ENCODE measurements around the gene SLC6A8.

The SLC6A8 gene

DNA sequence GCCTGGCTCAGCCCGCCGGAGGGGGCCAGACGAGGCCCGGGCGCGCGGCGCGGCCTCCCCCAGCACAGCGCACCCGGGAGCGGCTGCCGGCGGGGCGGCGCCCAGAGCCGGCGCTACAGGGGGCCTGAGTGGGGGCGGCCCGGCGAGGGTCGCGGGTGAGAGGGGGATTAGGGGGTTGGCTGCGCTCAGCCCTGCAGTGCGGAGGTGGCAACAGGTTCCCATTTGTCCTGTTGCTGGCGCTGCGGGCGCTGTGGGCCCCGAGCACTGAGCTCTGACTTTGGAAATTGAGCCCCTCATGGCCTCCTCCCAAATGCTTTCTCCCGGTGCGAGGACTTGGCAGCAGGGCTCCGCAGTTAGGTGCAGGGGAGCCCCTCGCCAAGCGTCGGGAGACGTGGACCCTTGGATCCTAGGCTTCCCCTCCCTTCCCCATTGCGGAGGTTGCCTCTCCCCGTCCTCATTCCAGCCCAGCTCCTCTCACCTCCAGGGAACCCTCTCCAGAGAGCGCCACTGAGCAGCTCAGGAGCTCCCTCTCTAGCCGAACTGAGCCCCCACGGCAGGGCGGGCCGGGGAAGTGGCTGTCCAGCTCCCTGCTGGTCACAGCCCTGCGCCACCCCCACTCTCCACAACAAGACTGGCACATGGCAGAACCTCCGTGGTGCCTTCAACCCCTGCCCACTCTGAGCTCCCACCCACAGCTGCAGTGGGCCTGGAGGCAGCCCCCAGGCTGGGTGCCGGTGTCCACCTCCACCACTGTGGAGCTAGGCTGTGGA lies 43.2 kb upstream of the SLC6A8 start:
- Histone ChIP-seq H3K27ac (no peak overlapping the region), H3K27me3 (replicated peaks) (peaks cover 47% of the 10 kb centered on the region), H3K4me3 (ENCODE audit: low read depth, low read length) (no peak overlapping the region), H3K36me3 (replicated peaks) (no peaks in the 10 kb centered on the region)
- DNase-seq: no peak
- TF ChIP-seq, protein P1, sequence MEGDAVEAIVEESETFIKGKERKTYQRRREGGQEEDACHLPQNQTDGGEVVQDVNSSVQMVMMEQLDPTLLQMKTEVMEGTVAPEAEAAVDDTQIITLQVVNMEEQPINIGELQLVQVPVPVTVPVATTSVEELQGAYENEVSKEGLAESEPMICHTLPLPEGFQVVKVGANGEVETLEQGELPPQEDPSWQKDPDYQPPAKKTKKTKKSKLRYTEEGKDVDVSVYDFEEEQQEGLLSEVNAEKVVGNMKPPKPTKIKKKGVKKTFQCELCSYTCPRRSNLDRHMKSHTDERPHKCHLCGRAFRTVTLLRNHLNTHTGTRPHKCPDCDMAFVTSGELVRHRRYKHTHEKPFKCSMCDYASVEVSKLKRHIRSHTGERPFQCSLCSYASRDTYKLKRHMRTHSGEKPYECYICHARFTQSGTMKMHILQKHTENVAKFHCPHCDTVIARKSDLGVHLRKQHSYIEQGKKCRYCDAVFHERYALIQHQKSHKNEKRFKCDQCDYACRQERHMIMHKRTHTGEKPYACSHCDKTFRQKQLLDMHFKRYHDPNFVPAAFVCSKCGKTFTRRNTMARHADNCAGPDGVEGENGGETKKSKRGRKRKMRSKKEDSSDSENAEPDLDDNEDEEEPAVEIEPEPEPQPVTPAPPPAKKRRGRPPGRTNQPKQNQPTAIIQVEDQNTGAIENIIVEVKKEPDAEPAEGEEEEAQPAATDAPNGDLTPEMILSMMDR (IDR thresholded peaks at IDR 0.05; ENCODE audit: low read depth, low read length, missing control alignments): peak; percentile 3
- in situ Hi-C loops (cut with HindIII; ENCODE audit: low pct_ligation_motif_present, low sequenced_read_pairs): no loop called here

DNA sequence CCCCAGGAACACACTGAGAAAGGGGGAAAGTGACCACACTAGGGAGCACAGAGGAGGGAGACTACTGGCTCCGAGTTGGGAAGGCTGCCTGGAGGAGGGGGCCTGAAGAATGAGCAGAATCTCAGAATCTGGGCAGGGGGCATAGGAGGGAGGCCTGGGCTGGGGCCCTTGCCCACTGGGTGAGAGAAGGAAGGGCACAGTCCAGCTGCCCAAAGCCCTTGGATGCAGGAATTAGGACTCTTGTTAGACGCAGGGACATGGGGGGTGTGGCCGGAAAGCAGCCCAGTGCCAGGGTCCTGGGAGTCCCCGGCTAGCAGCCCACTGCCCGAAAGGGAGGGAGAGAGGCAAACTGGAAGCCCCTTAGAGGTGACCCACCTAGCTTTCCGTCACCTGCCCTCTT lies 42.6 kb upstream of the SLC6A8 start:
- Histone ChIP-seq H3K27ac (no peak overlapping the region), H3K27me3 (replicated peaks) (peaks cover 47% of the 10 kb centered on the region), H3K4me3 (ENCODE audit: low read depth, low read length) (no peak overlapping the region), H3K36me3 (replicated peaks) (no peaks in the 10 kb centered on the region)
- in situ Hi-C loops (cut with HindIII; ENCODE audit: low pct_ligation_motif_present, low sequenced_read_pairs): no loop called here
- no peak for DNase-seq
- TF ChIP-seq, protein P1 (IDR thresholded peaks at IDR 0.05; ENCODE audit: low read depth, low read length, missing control alignments): no peak

DNA sequence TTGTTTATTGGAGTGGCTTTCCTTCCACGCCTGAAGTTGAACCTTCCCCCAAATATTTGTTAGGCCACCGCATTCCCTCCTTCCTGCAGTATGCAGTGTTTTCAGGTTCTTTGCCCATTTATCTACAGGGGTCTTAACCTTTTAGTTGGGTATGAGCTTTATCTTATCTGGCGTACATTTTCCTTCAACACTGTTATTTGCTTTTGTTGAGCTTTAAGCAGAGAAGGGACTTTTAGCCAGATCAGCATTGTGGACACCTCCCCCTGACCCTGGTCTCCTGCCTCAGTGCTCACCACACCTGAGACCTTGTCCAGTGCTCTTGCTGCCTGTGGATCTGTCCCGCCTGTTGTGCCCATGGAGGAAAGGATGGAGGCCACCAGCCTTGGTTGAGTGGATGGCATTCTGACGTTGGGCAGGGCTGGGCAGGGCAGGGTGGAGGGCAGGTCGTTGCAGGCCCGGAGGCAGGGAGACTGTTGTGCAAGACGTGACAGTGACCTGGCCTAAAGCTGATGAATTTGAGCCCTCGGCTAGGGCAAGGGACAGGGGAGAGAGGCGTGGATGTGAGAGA lies 41.7 kb upstream of the SLC6A8 start:
- peaks cover 47% of the 10 kb centered on the region for H3K27me3 ChIP-seq (replicated peaks)
- in situ Hi-C loops (cut with HindIII; ENCODE audit: low pct_ligation_motif_present, low sequenced_read_pairs): no loop called here
- H3K36me3 ChIP-seq (replicated peaks): no peaks in the 10 kb centered on the region
- TF ChIP-seq, protein P1 (IDR thresholded peaks at IDR 0.05; ENCODE audit: low read depth, low read length, missing control alignments): no peak
- no peak overlapping the region for H3K4me3 ChIP-seq (ENCODE audit: low read depth, low read length)
- no peak for DNase-seq
- no peak overlapping the region for H3K27ac ChIP-seq

DNA sequence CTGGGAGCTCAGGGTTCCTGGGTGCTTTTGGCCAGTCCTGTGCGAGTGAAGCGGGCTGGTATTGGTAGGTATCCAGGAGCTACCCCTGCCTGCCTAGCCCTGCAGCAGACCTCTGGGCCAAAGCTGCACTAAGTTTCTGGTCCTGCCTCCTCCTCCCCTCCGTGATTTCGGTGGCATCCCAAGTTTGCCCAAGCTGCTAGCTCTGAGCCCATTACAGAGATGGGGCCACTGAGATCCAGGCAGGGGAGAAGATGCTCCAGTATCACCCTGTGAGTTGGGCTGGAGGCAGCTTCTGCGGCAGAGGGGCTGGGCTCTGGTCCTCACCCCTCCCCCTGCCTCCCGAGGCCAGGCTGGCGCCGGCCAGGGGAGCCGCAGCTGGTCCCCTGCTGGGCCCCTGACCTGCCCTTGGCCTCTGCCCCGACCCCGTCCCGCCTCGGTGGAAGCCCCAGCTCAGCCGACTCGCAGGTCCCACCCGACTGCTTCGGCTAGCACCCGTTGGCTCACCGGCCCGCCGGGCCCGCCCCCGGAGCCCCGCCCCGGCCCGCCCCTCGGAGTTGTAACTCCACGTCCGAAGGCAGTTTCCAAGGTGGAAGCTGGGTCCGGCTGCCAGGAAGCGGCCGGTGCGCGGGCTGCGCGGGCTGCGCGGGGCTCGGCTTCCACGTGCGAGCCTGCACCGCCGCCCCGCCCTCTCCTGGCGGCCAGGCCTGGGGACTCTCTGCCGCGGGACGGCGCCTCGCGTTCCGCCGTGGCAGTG lies 40.9 kb upstream of the SLC6A8 start, which contains the start of gene DUSP9:
TSS of gene DUSP9 (plus strand) at position 584 of the 754 bp plus-strand sequence. CDS start 751 bp downstream, outside the sequence.
- in situ Hi-C loops (cut with HindIII; ENCODE audit: low pct_ligation_motif_present, low sequenced_read_pairs): no loop called here

DNA sequence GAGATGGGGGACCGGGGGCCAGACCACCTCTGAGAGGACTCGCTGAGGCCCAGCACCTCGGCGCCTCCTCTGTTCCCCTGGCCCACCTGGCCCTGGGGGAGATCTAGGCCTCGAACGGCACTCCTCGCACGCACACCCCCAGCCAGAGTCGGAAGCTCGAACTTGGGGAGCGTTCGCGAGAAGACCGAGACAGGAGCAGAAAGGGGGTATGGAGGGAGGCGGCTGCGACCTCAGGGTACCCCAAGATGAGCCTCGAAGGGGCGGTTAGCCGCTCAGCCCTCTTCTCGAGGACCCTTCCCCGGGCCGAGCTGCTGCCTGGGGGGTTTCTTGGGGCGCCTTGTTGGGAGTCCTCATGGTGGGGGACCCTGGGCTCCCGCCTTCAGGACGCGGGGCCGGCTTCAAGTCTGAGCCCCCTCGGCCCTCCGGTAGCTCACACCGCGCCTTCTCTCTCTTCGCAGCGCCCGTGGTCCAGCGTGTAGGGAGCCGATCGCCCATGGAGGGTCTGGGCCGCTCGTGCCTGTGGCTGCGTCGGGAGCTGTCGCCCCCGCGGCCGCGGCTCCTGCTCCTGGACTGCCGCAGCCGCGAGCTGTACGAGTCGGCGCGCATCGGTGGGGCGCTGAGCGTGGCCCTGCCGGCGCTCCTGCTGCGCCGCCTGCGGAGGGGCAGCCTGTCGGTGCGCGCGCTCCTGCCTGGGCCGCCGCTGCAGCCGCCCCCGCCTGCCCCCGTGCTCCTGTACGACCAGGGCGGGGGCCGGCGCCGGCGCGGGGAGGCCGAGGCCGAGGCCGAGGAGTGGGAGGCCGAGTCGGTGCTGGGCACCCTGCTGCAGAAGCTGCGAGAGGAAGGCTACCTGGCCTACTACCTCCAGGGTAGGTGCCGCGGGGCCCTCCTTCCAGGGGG lies 40.0 kb upstream of the SLC6A8 start:
- in situ Hi-C loops (cut with HindIII; ENCODE audit: low pct_ligation_motif_present, low sequenced_read_pairs): no loop called here
- TF ChIP-seq, protein P1 (IDR thresholded peaks at IDR 0.05; ENCODE audit: low read depth, low read length, missing control alignments): no peak
- H3K4me3 ChIP-seq (ENCODE audit: low read depth, low read length): no peak overlapping the region
- H3K36me3 ChIP-seq (replicated peaks): no peaks in the 10 kb centered on the region
- no peak for DNase-seq
- peaks cover 39% of the 10 kb centered on the region for H3K27me3 ChIP-seq (replicated peaks)
- H3K27ac ChIP-seq: no peak overlapping the region

More for the DNA sequence above, 40.9 kb upstream of the SLC6A8 start, which contains the start of gene DUSP9:
- no peak within 1 kb of the TSS for H3K4me3 ChIP-seq (ENCODE audit: low read depth, low read length)
- H3K27ac ChIP-seq: no peak within 1 kb of the TSS
- H3K27me3 ChIP-seq (replicated peaks): peaks cover 41% of the 10 kb centered on the region
- DNase-seq: no peak
- H3K36me3 ChIP-seq (replicated peaks): no peaks in the 10 kb centered on the region
- TF ChIP-seq, protein P1 (IDR thresholded peaks at IDR 0.05; ENCODE audit: low read depth, low read length, missing control alignments): no peak
